Body of pancreas (tissue), 4 donors: ENCODE results near the gene CAPN2. TPM values are rescaled to one million over a fixed set of nuclear protein-coding genes. Genes with fewer than 3 reads are reported as not detected.

ENCODE experiments used
- ATAC-seq: fragments of 150-250 bp; one replicate; pipeline ENCODE4 v1.9.1; 2016
- DNase-seq, 4 donors: peaks; one replicate each; pipeline ENCODE4 v3.0.0-alpha.2; 2019
- H3K27ac ChIP-seq, 4 donors: fragments of 200-600 bp; sonication (generic); 1 replicate in 3 of 4; 2 replicates in 1 of 4; pipeline versions ENCODE4 v1.5.1 to v1.6.1; 2016 to 2019; ENCODE audit warnings: mild to moderate bottlenecking in 1 of 4, mixed read lengths in 1 of 4, moderate library complexity in 1 of 4
- H3K27me3 ChIP-seq, 2 donors: fragments of 200-600 bp; sonication (generic); one replicate each; pipeline ENCODE4 v1.6.0; 2016; ENCODE audit warnings: mild to moderate bottlenecking in 1 of 2
- H3K36me3 ChIP-seq, 2 donors: fragments of 200-600 bp; sonication (generic); replicated peaks in 1 of 2; 2 replicates each; pipeline ENCODE4 v1.5.1; 2016; ENCODE audit warnings: low read depth in 2 of 2; ENCODE audit not compliant: insufficient read depth in 1 of 2
- H3K4me1 ChIP-seq: fragments of 200-600 bp; sonication (generic); one replicate; pipeline ENCODE4 v1.6.0; 2016
- H3K4me3 ChIP-seq, 2 donors: fragments of 200-600 bp; sonication (generic); 1 replicate in 1 of 2; 2 replicates in 1 of 2; pipeline ENCODE4 v1.5.1; 2016 to 2019
- H3K9me3 ChIP-seq, 3 donors: fragments of 200-600 bp; sonication (generic); 1 replicate in 2 of 3; 2 replicates in 1 of 3; pipeline ENCODE4 v1.5.1; 2016
- POLR2A ChIP-seq, 3 donors: fragments of 450-650 bp; IDR thresholded peaks; one replicate each; pipeline ENCODE4 v1.6.1; 2016; ENCODE audit warnings: antibody characterized with exemption in 3 of 3, mild to moderate bottlenecking in 2 of 3
- WGBS, 2 donors: methylation state at CpG; one replicate each; pipeline ENCODE4 v1.1.5; 2017; 5-methylcytosine and 5-hydroxymethylcytosine counted together
- intact Hi-C: fragments of 100-400 bp; cut with DNase I; formaldehyde crosslinking; loops from one replicate; pipeline ENCODE4 v1.15.1; 2023
- total RNA-seq, 2 donors: library from RNA; depleted of rRNA; stranded (reverse); fragments of >200 nt; gene quantifications; one replicate each; pipeline ENCODE4 v1.1.0, GENCODE V29; 2016
- TF ChIP-seq, protein P1 (sequence below), 7 experiments: fragments of 450-650 bp in 4 of 7; fragments of 200-600 bp in 3 of 7; sonication (generic) in 3 of 7; IDR thresholded peaks; one replicate each; pipeline ENCODE4 v1.5.1; 2016 to 2019; ENCODE audit warnings: antibody characterized with exemption in 7 of 7

Gene CAPN2
- total RNA-seq, 2 donors from 2014 or later: 85.7 to 90.0 TPM

DNA sequence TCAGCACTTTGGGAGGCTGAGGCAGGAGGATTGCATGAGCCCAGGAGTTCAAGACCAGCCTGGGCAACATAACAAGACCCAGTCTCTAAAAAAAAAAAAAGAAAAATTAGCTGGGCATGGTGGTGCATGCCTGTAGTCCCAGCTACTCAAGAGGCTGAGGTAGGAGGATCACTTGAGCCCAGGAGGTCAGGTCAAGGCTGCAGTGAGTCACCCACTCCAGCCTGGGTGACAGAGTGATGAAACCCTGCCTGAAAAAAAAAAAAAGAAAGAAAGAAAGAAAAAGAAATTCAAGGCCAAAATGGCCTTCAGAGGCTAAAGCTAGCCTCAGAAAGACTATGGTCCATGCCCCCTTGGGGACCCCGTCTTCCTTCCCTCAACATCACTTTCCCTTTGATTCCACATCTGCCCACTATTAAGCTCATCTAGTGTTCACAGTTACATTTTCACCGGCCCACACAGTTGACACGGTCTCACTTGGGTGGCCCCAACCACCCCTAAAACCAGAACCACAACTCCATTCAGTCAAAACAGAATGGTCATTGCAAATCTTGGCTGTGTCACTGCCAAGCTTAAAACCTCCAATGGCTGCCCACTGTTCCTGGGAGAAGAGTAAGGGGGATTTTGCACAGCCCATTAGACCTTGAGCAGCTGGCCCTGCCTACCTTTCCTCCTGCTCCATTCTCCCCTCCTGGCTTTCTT, 44.7 kb upstream of the CAPN2 start:
- H3K27me3 ChIP-seq: no peaks in the 10 kb centered on the region
- intact Hi-C loops: no loop called here
- H3K9me3 ChIP-seq: no peaks in the 10 kb centered on the region
- ATAC-seq (no peak), DNase-seq (no peak)
- H3K4me1 ChIP-seq: no peaks in the 10 kb centered on the region
- H3K27ac ChIP-seq: peak overlapping the region in 1 of 4 donors; percentile 25
- H3K36me3 ChIP-seq: no peaks in the 10 kb centered on the region
- WGBS, 2 donors: 92 to 93% methylated on average over 3 of the region's 3 CpGs
- TF ChIP-seq, protein P1, sequence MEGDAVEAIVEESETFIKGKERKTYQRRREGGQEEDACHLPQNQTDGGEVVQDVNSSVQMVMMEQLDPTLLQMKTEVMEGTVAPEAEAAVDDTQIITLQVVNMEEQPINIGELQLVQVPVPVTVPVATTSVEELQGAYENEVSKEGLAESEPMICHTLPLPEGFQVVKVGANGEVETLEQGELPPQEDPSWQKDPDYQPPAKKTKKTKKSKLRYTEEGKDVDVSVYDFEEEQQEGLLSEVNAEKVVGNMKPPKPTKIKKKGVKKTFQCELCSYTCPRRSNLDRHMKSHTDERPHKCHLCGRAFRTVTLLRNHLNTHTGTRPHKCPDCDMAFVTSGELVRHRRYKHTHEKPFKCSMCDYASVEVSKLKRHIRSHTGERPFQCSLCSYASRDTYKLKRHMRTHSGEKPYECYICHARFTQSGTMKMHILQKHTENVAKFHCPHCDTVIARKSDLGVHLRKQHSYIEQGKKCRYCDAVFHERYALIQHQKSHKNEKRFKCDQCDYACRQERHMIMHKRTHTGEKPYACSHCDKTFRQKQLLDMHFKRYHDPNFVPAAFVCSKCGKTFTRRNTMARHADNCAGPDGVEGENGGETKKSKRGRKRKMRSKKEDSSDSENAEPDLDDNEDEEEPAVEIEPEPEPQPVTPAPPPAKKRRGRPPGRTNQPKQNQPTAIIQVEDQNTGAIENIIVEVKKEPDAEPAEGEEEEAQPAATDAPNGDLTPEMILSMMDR (IDR thresholded peaks at IDR 0.05): no peak
- H3K4me3 ChIP-seq: no peak overlapping the region

DNA sequence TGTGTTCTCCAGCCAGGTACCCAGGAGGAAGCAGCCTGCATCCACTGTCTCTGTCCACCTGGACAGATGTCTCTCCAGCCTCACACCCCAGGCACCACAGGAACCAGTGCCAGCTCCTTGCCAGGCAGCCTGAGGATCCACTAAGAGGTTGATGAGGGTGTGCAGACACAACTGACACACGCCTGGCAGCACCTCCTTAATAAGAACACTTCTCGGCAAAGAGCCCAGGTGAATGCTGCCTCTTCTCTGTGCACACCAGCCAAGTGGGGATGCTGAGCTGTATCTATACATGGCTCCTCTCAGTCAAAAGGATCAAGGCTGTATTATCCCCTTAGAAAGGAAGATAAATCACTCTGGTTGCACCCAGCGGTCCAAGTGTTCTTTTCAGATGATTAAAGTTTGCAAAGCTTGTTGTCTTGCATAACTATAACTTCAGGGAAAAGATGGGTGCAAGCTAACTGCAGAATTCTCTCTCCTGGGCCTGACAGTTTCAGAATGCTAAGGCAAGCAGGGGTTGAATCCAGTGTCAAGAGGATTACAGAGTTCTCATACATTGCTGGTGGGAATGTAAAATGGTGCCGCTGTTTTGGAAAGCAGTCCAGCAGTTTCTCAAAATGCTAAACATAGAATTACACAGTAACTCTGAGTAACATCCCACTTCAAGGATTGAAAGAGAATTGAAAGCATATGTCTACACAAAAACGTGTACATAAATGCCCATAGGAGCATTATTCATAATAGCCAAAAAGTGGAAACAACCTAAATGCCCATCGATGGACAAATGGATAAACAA, 43.1 kb upstream of the CAPN2 start:
- H3K27me3 ChIP-seq: no peaks in the 10 kb centered on the region
- H3K36me3 ChIP-seq: no peaks in the 10 kb centered on the region
- 70 to 72% methylated on average over 6 of the region's 6 CpGs for WGBS, 2 donors
- no peaks in the 10 kb centered on the region for H3K4me1 ChIP-seq
- intact Hi-C loops: no loop called here
- no peak overlapping the region for H3K4me3 ChIP-seq
- ATAC-seq (no peak), DNase-seq (no peak)
- no peaks in the 10 kb centered on the region for H3K9me3 ChIP-seq
- no peak for TF ChIP-seq POLR2A (IDR thresholded peaks at IDR 0.05)
- TF ChIP-seq, protein P1 (IDR thresholded peaks at IDR 0.05): no peak
- peak overlapping the region in 1 of 4 donors; percentile 25 for H3K27ac ChIP-seq

DNA sequence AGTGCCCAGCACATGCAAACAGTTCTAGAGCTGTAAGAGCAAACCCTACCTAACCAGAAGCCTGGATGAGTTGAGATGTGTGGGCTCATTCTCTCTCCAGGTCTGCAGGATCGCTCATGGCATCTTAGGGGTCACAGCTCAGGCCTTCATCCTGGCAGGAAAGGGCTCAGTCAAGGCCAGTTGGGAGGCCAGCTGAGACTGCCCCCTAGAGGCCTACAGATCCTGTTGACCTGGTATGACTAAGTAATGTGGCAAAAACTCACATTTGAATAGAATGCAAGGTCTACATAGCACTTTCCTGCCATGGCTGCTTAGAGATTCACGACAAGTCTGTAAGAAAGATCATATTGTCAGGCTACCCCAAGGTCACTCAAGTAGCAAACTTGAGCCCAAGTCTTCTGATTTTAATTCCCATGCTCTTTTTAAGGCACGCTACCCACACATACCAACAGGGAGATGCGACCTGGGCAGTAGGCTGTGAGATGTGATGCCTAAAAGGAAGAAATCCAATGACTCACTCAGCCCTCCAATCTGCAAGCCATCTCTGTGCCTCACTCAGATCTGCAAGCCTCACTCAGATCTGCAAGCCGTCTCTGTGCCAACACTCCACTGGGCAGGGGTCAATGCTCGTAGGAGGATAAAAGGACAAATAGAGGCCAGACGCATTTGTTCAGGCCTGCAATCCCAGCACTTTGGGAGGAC, 41.7 kb upstream of the CAPN2 start:
- ATAC-seq (peak; percentile 58), DNase-seq (peak; percentile 34 to 70 (median 52))
- TF ChIP-seq POLR2A (IDR thresholded peaks at IDR 0.05): no peak
- TF ChIP-seq, protein P1 (IDR thresholded peaks at IDR 0.05): peak in 6 of 7 experiments; percentile 30 to 74 (median 42)
- Histone ChIP-seq H3K4me1 (no peaks in the 10 kb centered on the region), H3K27ac (no peak overlapping the region), H3K27me3 (no peaks in the 10 kb centered on the region), H3K9me3 (no peaks in the 10 kb centered on the region), H3K4me3 (no peak overlapping the region), H3K36me3 (no peaks in the 10 kb centered on the region)
- intact Hi-C loops: no loop called here
- WGBS, 2 donors: 63 to 67% methylated on average over 7 of the region's 7 CpGs

DNA sequence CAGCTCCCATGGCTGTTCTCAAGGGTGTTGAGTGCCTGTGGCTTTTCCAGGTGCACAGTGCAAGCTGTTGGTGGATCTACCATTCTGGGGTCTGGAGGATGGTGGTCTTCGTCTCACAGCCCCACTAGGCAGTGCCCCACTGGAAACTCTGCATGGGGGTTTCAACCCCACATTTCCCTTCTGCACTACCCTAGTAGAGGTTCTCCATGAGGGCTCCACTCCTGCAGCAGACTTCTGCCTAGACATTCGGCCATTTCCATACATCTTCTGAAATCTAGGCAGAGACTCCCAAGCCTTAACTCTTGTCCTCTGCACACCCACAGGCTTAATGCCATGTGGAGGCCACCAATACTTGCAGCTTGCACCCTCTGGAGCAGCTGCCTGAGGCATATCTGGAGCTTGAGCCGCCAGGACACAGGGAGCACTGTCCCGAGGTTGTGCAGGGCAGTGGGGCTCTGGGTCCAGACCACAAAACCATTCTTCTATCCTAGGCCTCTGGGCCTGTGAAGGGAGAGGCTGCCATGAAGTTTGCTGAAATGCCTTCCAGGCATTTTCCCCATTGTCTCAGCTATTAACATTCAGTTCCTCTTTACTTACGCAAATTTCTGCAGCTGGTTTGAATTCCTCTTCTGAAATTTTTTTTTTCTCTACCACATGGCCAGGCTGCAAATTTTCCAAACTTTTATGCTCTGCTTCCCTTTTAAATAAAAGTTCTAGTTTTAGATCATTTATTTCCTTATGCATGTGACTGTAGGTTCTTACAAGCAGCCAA, 38.0 kb upstream of the CAPN2 start:
- no peak for TF ChIP-seq POLR2A (IDR thresholded peaks at IDR 0.05)
- TF ChIP-seq, protein P1 (IDR thresholded peaks at IDR 0.05): no peak
- H3K4me3 ChIP-seq: no peak overlapping the region
- H3K27me3 ChIP-seq: no peaks in the 10 kb centered on the region
- DNase-seq: no peak
- no peak overlapping the region for H3K27ac ChIP-seq
- no peaks in the 10 kb centered on the region for H3K36me3 ChIP-seq
- H3K9me3 ChIP-seq: no peaks in the 10 kb centered on the region
- WGBS, 2 donors: 30 to 59% methylated on average over 2 to 5 of the region's 5 CpGs
- no peak for ATAC-seq
- H3K4me1 ChIP-seq: no peaks in the 10 kb centered on the region
- intact Hi-C loops: no loop called here
